ENCODE results near the gene FRMD4A. TPM values are rescaled to one million over a fixed set of nuclear protein-coding genes. Genes with fewer than 3 reads are reported as not detected.

The FRMD4A gene
- total RNA-seq, 2 donors from 2014 or later: 55.9 to 81.0 TPM

GRCh38 chr10:14374745-14375445, 44.2 kb upstream of the FRMD4A start:
- H3K36me3 ChIP-seq: no peaks in the 10 kb centered on the region
- no peak for ATAC-seq (ENCODE audit: insufficient number of reproducible peaks, low FRiP score, low read depth)
- no peaks in the 10 kb centered on the region for H3K4me1 ChIP-seq (ENCODE audit: control insufficient read depth in 1 of 2, low read depth in 2 of 2)
- no peaks in the 10 kb centered on the region for H3K27me3 ChIP-seq (replicated peaks; ENCODE audit: insufficient read depth)
- no peaks in the 10 kb centered on the region for H3K9me3 ChIP-seq
- no peak overlapping the region for H3K27ac ChIP-seq
- TF ChIP-seq, protein P1, sequence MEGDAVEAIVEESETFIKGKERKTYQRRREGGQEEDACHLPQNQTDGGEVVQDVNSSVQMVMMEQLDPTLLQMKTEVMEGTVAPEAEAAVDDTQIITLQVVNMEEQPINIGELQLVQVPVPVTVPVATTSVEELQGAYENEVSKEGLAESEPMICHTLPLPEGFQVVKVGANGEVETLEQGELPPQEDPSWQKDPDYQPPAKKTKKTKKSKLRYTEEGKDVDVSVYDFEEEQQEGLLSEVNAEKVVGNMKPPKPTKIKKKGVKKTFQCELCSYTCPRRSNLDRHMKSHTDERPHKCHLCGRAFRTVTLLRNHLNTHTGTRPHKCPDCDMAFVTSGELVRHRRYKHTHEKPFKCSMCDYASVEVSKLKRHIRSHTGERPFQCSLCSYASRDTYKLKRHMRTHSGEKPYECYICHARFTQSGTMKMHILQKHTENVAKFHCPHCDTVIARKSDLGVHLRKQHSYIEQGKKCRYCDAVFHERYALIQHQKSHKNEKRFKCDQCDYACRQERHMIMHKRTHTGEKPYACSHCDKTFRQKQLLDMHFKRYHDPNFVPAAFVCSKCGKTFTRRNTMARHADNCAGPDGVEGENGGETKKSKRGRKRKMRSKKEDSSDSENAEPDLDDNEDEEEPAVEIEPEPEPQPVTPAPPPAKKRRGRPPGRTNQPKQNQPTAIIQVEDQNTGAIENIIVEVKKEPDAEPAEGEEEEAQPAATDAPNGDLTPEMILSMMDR (IDR thresholded peaks at IDR 0.05): no peak
- H3K4me3 ChIP-seq: no peak overlapping the region
- DNase-seq (ENCODE audit: low spot score): no peak

DNA sequence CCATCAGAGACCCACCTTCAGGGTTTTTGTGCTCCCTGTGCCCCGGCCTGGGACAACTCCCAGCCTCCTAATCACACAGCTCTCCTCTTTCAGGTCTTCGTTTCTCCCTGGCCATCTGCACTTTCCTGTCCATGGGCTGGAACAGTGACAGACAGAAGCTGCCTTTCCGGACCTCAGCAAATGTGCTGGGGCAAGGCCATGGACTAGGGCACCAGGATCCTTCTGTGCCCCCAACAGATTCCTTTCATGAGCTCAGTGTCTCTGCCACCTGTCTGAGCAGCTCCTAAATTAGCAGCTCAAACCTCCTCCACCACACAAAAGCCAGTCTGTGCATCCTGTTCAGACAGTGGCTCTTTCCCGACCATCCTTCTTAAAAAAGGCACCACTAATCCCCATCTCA, 41.9 kb upstream of the FRMD4A start:
- Histone ChIP-seq H3K27ac (no peak overlapping the region), H3K27me3 (replicated peaks; ENCODE audit: insufficient read depth) (no peaks in the 10 kb centered on the region), H3K4me3 (no peak overlapping the region), H3K36me3 (no peaks in the 10 kb centered on the region), H3K9me3 (no peaks in the 10 kb centered on the region), H3K4me1 (ENCODE audit: control insufficient read depth in 1 of 2, low read depth in 2 of 2) (no peaks in the 10 kb centered on the region)
- no peak for ATAC-seq (ENCODE audit: insufficient number of reproducible peaks, low FRiP score, low read depth)
- TF ChIP-seq, protein P1 (IDR thresholded peaks at IDR 0.05): no peak
- DNase-seq (ENCODE audit: low spot score): no peak

DNA sequence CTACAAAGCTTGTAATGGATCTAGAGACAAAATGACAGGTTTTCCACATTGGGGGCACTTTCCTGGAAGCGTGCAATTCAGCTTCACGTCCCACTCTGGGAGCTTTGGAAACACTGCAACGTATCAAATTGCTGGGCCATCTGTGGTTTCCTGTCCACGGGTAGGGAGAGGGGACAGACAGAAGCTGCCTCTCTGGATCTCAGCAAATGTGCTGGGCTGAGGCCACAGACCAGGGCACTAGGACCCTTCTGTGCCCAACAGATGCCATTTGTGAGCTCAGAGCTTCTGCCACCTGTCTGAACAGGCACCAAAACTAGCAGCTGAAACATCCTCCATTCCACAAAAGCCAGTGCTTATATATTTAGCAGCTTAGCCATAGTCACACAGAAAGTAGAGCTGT, 40.9 kb upstream of the FRMD4A start:
- TF ChIP-seq, protein P1 (IDR thresholded peaks at IDR 0.05): no peak
- Histone ChIP-seq H3K36me3 (no peaks in the 10 kb centered on the region), H3K4me1 (ENCODE audit: control insufficient read depth in 1 of 2, low read depth in 2 of 2) (no peaks in the 10 kb centered on the region), H3K27me3 (replicated peaks; ENCODE audit: insufficient read depth) (no peaks in the 10 kb centered on the region), H3K9me3 (no peaks in the 10 kb centered on the region), H3K4me3 (no peak overlapping the region), H3K27ac (no peak overlapping the region)
- DNase-seq (ENCODE audit: low spot score) (no peak), ATAC-seq (ENCODE audit: insufficient number of reproducible peaks, low FRiP score, low read depth) (no peak)

- Histone ChIP-seq H3K4me3 (no peak overlapping the region), H3K27ac (no peak overlapping the region), H3K27me3 (replicated peaks; ENCODE audit: insufficient read depth) (no peaks in the 10 kb centered on the region), H3K9me3 (no peaks in the 10 kb centered on the region), H3K4me1 (ENCODE audit: control insufficient read depth in 1 of 2, low read depth in 2 of 2) (no peaks in the 10 kb centered on the region), H3K36me3 (no peaks in the 10 kb centered on the region)
- ATAC-seq (ENCODE audit: insufficient number of reproducible peaks, low FRiP score, low read depth) (no peak), DNase-seq (ENCODE audit: low spot score) (no peak)
- TF ChIP-seq, protein P1 (IDR thresholded peaks at IDR 0.05): no peak
Measured at GRCh38 chr10:14370894-14371293, 40.2 kb upstream of the FRMD4A start.

- Histone ChIP-seq H3K27me3 (replicated peaks; ENCODE audit: insufficient read depth) (no peaks in the 10 kb centered on the region), H3K4me1 (ENCODE audit: control insufficient read depth in 1 of 2, low read depth in 2 of 2) (no peaks in the 10 kb centered on the region), H3K36me3 (no peaks in the 10 kb centered on the region), H3K4me3 (no peak overlapping the region), H3K9me3 (no peaks in the 10 kb centered on the region), H3K27ac (no peak overlapping the region)
- ATAC-seq (ENCODE audit: insufficient number of reproducible peaks, low FRiP score, low read depth) (no peak), DNase-seq (ENCODE audit: low spot score) (no peak)
- TF ChIP-seq, protein P1 (IDR thresholded peaks at IDR 0.05): no peak
Measured at GRCh38 chr10:14369906-14370305, 39.2 kb upstream of the FRMD4A start.
